Kidney epithelial cell (primary cell): ENCODE results near the gene CUEDC2. TPM values are rescaled to one million over a fixed set of nuclear protein-coding genes. Genes with fewer than 3 reads are reported as not detected.

Source experiments
- DNase-seq: peaks from one replicate; pipeline ENCODE4 v3.0.0-alpha.2; 2010; ENCODE audit warnings: low read depth
- H3K27me3 ChIP-seq: 2 replicates; pipeline ENCODE4 v1.6.0; 2011; ENCODE audit warnings: low read length; ENCODE audit not compliant: control insufficient read depth, insufficient read depth
- H3K36me3 ChIP-seq: 2 replicates; pipeline ENCODE4 v1.5.1; 2011; ENCODE audit warnings: low read length; ENCODE audit not compliant: control insufficient read depth, insufficient read depth
- H3K4me3 ChIP-seq: 2 replicates; pipeline ENCODE4 v1.5.1; 2011; ENCODE audit warnings: low read depth, mild to moderate bottlenecking, control low read depth, low read length
- CTCF ChIP-seq: IDR thresholded peaks from 2 replicates; pipeline ENCODE4 v1.5.1; 2011; ENCODE audit warnings: mild to moderate bottlenecking, moderate library complexity, low read length, control low read depth, inconsistent platforms; ENCODE audit not compliant: insufficient read depth, poor library complexity, severe bottlenecking
- total RNA-seq: library from RNA; depleted of rRNA; stranded (reverse); fragments of >200 nt; gene quantifications from 2 replicates; pipeline ENCODE4 v1.2.3, GENCODE V29; 2015

CUEDC2 gene
- total RNA-seq, 1 donor from 2014 or later: 93.9 TPM

DNA sequence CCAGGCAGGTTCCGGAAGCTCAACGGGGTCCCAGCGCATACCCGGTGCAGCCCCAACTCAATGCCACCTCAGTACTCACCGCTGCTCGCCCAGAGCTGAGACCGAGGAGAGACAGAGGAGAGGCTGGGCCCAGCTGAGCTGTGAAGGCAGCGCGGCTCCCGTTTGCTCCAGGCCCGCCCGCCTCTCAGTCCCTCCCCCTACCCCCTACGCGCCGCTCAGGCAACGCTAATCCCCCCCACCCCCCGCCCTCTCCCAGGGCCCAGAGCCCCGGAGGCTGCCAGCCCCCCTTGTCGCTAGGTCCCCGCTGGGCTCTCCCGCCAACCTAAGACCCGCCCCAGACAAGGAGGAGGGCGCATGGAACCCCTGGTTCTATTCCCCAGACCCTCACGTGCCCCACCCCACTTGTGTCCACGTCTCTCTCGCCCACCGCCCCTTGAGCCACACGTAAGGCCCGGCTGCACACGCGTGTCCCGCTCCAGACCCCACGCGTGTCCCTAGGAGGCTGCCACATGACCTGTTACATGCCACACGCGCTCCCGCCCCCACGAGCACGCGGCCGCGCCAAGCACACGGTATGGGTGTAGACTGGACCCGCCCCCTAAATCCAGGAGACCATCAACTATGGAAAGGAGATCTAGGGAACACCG lies 13.6 kb downstream of the CUEDC2 start, which contains the start of gene PSD:
PSD (minus strand) TSS at position 164 of the 647 bp plus-strand sequence. CDS start 1,747 bp downstream, outside the sequence.
- DNase-seq: no peak
- H3K36me3 ChIP-seq: no peaks in the 10 kb centered on the region
- H3K27me3 ChIP-seq: peaks cover 25% of the 10 kb centered on the region
- peak within 1 kb of the TSS; percentile 62 for H3K4me3 ChIP-seq
- no peak for TF ChIP-seq CTCF

DNA sequence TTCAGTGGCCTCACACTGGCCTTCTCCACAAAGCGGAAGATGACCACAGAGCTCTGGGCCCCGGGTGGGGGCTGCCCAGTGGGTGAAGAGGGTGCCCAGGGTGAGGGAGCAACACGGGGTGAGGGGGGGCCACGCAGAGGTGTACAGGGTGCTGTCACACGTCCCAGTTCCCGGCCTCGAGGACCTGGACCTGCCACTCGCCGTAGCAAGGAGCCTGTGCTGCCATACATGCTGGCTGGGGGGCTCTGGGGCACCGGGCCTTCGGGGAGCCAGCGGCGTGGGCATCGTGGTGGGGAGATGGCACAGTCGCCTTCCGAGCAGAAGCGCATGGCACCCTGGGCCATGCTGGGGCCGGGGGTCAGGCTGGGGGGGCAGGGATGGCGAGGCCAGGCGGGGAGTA lies 15.7 kb downstream of the CUEDC2 start:
- H3K36me3 ChIP-seq: no peaks in the 10 kb centered on the region
- no peak for TF ChIP-seq CTCF
- peaks cover 42% of the 10 kb centered on the region for H3K27me3 ChIP-seq
- no peak for DNase-seq
- H3K4me3 ChIP-seq: no peak overlapping the region

DNA sequence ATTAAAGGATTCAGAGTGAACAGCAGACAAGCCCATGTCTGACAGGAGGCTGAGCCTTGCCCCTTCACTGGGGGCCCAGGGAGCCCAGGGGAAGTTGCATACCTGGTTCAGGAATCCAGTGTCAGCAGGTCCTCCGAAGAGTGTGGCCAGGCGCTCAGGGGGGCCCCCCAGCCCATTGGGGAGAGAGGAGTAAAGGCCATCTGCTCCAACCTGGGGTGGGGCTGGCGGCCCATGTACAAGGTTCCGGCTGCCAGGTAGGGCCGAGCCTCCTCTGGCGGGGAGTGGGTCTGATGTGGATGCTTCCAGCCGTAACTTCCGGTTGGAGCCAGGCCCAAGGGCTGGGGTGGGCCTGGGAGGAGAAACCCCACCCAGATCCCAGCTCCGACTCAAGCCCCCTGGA lies 16.1 kb downstream of the CUEDC2 start:
- H3K27me3 ChIP-seq: peaks cover 46% of the 10 kb centered on the region
- no peak for DNase-seq
- H3K36me3 ChIP-seq: no peaks in the 10 kb centered on the region
- no peak overlapping the region for H3K4me3 ChIP-seq
- no peak for TF ChIP-seq CTCF

GRCh38 chr10:102414749-102415148 lies 17.6 kb downstream of the CUEDC2 start:
- no peaks in the 10 kb centered on the region for H3K36me3 ChIP-seq
- H3K4me3 ChIP-seq: no peak overlapping the region
- H3K27me3 ChIP-seq: peaks cover 61% of the 10 kb centered on the region
- no peak for TF ChIP-seq CTCF
- no peak for DNase-seq

DNA sequence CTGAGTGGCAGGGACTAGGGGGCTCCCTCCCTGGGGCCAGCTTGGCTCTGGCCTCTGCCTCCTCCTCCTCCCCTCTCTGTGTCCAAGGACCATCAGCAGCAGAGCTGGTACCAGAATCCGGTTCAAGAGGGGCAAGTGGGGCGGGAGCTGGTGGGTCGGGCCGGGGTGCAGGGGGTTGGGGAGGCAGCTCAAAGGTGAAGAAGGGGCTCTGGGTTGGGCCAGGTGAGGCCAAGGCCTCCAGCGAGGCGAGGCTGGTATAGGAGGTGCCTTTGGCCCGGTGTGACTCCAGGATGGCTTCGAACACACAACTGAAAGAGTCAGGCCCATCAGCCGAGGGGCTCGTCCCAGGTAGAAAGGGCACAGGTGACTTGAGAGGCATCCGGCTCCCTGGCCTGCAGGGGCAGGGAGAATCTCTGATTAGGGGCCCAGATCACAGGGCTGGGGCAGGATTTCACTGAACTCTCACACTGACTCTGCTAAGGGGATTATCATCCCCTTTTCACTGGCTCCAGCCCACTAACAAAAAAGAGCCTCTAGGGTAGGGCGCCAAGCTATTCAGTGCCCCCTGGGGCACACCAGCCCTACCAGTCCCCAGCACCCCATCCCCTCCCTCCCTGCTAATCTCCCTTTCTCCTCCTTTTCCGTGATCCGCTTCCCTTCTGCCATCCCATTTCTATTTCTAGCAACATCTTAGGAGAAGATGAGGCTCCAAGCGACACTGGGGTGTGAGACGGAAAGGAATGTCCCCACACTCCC lies 18.4 kb downstream of the CUEDC2 start:
- no peak for DNase-seq
- Histone ChIP-seq H3K27me3 (peaks cover 62% of the 10 kb centered on the region), H3K36me3 (no peaks in the 10 kb centered on the region), H3K4me3 (no peak overlapping the region)
- TF ChIP-seq CTCF: no peak
